IPS-18c (cell line): ENCODE results near the gene ANKFN1.
"Not testable (repeated sequence)": the region's sequence is repeated elsewhere in the genome, so short reads cannot be mapped to it uniquely, and the experiment has no call there.

Experiments
- H3K4me3 ChIP-seq: 2 replicates; pipeline ENCODE4 v1.7.0; 2013; ENCODE audit warnings: low read depth, mild to moderate bottlenecking, low read length, moderate library complexity; ENCODE audit not compliant: insufficient read depth
- H3K9me3 ChIP-seq: one replicate; pipeline ENCODE4 v1.6.1; 2013; ENCODE audit warnings: mild to moderate bottlenecking, low read length, moderate library complexity; ENCODE audit not compliant: control insufficient read depth, insufficient read depth

Gene ANKFN1

DNA sequence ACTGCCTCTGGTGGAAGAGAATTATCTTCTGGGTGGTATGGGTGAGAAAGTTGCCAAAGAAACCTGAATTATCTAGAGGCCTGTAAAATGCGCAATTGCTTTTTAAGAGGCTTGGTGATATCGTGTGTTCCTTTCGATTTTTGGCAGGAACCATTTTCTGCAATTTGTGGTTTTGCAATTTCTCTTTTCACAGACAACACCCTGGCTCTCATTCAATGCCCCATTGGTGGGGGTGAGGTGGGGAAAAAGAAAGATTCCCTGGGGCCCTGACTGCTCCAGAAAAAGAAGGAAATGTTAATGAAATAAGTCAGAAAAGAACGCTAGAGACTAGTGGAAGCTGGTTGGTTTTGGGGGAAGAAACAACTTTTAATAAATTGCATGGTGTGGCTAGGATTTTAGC lies 77.4 kb downstream of the ANKFN1 start:
- Histone ChIP-seq H3K4me3 (no peak overlapping the region), H3K9me3 (no peaks in the 10 kb centered on the region)

DNA sequence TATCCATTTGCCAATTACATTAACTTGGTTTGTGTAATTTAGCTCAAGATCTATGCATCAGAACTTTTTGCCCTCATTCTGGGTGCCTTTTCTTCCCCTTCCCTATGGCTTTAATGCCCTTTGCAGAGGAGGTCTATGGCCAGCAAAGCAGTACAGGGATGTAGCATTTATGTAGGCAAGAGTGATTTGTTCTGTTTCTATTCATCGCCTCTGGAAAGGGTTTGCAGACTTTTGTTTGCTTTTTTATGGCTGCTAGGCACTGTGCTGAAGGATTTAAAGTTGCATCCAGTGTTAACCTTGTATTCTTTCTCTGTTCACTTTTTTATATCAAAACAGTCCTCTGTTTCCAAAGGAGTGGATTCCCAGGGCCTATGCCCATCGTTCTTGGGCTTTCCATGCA lies 78.0 kb downstream of the ANKFN1 start:
- H3K4me3 ChIP-seq, result no peak overlapping the region
- H3K9me3 ChIP-seq, result no peaks in the 10 kb centered on the region

DNA sequence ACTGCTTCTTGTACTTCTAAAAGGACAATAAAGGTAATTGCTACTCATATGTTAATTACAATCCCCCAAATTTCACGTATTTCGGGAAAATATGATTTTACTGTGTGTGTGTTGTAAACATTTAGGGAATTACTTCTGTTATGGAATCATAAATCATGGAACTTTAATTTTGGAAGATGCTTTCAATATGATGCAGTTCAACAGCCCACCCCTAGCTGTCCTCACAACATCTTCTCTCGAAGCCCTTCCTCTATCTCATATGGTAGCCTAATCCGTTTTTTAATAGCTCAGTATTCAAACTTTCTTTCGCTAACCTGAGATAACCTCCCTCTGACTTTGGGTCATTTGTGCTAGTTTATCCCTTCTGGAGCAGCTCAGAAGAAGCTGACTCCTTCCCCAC lies 78.4 kb downstream of the ANKFN1 start:
- Histone ChIP-seq H3K4me3 (no peak overlapping the region), H3K9me3 (no peaks in the 10 kb centered on the region)

DNA sequence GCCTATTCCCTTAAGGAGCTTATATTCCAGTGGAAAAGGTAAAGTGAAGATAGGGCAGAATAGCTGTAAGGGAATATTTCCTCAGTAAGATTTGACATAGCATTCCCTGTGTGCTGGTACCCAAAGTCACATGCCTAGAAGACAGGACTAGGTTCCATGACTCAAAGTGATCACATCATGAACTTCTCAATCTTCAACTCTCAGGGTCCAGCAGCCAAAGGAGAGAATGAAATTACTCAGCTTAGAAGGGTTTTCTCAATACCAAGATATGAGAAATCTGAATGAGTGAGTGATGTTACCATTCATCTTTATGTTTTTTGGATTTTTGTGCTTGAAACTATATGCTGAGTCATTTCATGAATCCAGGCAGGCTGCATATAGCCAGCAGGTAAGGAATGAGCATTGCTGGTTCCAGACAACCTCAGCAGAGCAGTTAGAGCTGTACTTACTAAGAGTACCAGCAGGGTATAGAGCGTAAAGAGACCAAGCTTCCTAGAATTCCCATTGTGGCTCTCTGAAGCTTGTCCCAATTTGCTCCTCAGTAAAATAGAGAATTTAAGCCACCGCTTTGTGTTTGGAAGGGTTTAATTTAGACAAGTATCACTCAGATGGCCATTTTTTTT lies 91.1 kb downstream of the ANKFN1 start:
- no peak overlapping the region for H3K4me3 ChIP-seq
- no peaks in the 10 kb centered on the region for H3K9me3 ChIP-seq

DNA sequence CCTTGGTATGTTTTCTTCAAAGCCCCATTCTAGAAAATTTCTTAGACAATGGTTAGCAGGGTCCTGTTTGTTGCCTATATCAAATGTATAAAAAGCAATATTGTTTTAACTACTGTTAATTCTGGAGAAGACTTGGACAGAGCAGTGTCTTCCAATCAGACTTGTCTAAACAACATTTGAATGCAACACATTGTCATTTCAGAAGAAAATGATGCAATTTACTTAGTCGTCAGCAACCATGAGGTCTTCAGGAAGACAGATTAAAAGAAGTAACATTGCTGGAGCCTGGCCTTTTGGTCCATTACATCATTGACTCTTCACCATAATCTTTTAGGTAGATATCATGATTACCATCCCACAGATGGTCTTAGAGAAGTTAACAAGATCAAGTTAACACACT lies 94.5 kb downstream of the ANKFN1 start:
- no peaks in the 10 kb centered on the region for H3K9me3 ChIP-seq
- no peak overlapping the region for H3K4me3 ChIP-seq

DNA sequence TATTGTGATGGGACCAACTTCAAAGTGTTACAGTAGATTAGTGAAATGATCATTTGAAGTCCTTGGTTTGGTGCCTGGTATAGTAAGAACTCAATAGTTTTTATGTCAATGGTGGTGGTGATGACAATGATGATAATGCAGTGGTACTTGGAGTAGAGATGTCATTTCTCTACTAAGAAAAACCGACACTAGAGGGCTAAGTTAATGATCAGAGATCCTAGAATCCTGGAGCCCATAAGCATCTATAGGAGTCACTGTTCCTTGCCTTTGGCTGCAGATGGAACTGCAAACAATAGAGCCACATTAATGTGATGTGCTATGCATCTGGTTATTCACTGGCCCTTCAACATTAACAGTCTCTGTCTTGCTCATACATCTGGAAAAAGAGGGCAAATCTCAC lies 103.8 kb downstream of the ANKFN1 start:
- Histone ChIP-seq H3K9me3 (peaks cover 2% of the 10 kb centered on the region), H3K4me3 (no peak overlapping the region)

DNA sequence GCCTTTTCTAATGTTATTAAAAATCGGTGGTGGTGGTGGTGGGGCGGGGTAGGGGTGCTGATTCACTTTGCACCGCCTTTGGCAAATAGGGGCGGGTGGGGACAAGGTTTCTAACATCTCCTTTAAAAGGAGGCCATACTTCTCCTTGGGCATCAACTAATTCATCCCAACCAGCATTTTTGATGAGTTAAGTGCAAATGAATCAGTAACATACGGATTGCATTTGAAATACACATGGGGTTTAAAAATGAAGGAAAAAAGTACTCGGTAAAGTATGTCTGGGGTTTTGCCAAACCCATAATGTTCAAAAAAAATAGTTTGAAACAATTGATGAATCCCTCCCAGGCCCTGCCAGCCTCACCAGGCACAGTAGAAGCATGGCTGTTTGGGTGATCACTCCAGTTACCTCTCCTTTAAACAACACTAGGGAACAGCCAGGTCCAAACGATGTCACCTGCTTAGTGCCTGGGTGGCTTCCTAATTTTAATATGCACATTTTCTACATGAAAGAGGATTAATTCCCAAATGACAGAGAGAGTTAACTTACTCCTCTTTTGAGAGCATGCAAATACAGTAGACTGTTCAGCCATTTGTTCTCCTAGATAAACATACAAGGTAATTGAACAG lies 107.2 kb downstream of the ANKFN1 start:
- Histone ChIP-seq H3K4me3 (no peak overlapping the region), H3K9me3 (no peaks in the 10 kb centered on the region)

DNA sequence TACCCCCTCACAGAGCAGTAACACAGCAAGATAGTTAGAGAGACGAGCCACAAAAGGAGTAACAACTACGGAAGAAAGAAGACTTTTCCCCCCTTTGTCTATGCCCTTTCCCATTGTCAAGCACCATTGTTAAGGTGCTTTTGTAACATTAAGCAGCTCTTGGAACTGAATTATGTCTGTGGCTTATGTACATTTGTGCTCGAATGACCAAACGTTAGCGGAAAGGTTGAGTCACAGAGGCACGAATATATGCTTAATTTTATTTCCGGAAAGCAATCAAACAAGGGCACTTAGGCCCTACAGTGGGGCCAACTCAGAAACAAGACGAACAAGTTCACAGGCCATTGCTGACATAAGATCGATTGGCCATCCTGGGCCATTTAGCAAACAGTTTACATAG lies 109.5 kb downstream of the ANKFN1 start:
- H3K4me3 ChIP-seq, result no peak overlapping the region
- no peaks in the 10 kb centered on the region for H3K9me3 ChIP-seq

DNA sequence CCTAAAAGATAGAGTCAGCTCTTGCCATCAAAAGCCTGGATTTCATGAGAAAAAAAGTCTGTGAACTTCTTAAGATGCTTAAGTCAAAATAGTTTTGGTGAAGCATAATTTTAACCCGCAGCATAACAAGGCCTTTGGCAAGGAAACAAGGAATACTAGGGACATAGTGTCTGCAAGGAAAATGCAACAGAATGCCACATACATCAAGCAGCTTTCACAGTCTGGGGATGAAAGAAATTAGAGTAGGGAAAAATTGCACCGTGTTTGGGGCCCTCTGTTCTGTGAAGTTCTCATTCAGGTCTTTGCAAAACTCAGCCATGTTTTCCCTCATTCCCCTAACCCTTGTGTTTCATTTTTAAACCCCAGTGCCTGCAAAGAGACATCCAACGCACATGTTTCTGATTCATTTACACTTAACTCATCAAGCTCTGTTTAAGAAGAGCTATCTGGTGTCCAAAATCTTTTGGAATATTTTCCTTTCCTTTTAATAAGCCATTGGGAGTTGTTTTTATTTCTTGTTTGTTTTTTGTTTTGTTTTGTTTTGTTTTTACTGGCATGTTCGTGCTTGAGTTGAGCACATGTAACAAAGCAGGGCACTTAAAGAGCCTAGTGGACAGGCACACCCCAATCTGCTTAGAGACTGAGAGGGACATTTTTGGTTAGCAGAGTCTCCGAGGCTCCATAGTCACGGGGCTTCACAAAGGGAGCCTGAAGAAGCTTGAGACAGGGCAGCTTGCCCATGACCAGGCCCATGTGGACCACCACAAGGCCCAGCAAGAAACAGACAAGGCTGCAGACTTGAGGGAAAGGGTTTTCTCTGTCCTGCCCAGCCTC lies 116.5 kb downstream of the ANKFN1 start:
- Histone ChIP-seq H3K9me3 (no peaks in the 10 kb centered on the region), H3K4me3 (no peak overlapping the region)

DNA sequence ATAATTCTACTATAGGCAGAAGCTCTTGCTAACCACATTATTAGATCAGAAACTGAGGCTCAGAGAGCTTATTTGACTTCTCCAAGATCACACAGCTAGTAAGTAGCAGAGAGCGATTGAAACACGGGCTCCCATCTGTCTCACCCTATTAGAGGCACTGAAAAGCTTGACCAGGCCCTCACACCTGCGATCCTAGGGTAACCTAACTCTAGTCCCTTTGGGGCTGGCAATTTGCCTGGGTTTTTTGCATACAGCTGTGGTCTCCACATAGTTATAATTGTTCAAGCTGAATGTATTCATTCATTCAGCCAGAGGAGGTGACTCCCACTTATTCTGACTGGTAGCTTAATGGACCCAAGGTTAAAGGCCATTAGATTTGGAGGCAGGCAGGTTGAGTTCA lies 121.2 kb downstream of the ANKFN1 start:
- no peak overlapping the region for H3K4me3 ChIP-seq
- no peaks in the 10 kb centered on the region for H3K9me3 ChIP-seq

DNA sequence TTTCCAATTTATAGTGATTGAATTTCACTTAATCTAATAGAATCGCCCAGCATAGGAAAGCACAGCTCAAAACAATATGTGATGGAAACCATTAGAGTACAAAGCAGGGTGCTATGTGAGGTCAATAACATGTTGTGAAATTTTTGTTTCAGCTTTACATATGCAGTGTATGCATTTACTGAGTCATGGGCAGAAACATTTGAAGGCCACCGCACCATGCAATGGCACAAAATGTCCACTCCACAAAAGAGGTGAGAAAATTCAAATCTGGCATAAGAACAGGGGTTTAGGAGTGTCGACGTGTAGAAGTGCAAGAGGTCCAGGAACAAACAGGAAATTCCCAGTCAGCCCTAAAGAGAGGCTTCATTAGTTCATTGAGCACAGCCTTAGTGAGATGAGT lies 131.2 kb downstream of the ANKFN1 start:
- Histone ChIP-seq H3K4me3 (no peak overlapping the region), H3K9me3 (no peaks in the 10 kb centered on the region)

DNA sequence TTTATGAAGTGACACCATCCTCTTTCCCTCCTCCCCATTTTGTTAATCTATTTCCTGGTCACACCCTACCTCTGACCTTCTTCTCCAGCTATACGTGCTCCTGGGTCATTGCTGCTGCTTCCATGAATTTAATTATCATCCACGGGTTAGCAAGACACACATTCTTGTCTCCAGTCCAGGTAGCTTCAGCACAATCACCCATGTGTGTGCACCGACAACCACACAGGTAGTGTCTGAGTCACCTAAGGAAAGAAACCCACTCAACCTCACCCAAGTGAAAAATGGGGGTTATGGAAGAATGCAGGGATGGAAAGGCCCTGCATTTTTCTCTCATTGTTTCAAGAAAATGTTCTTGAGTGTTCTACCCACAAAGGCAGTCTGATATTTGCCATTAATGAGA lies 135.5 kb downstream of the ANKFN1 start:
- not testable (repeated sequence) for H3K9me3 ChIP-seq, H3K4me3 ChIP-seq

DNA sequence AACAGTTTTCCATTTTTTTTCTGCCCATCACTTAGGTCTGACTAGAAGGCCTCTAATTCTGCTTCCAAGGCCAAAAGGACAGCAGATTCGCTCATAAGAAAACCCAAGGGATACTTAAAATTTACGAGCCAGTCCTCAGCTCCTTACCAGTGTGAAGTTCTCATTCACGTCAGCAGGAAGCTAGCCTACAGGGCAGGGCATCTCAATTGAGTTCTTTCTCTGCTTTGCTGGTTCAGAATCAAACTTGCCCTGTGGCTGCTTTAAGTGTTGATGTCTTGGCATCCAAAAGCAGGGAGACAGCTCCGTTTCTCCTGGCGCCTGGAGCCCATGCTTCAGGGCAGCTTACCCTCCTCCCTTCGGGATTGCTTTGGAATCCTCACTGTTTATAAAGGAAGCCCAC lies 136.0 kb downstream of the ANKFN1 start:
- Histone ChIP-seq H3K4me3 (no peak overlapping the region), H3K9me3 (no peaks in the 10 kb centered on the region)

DNA sequence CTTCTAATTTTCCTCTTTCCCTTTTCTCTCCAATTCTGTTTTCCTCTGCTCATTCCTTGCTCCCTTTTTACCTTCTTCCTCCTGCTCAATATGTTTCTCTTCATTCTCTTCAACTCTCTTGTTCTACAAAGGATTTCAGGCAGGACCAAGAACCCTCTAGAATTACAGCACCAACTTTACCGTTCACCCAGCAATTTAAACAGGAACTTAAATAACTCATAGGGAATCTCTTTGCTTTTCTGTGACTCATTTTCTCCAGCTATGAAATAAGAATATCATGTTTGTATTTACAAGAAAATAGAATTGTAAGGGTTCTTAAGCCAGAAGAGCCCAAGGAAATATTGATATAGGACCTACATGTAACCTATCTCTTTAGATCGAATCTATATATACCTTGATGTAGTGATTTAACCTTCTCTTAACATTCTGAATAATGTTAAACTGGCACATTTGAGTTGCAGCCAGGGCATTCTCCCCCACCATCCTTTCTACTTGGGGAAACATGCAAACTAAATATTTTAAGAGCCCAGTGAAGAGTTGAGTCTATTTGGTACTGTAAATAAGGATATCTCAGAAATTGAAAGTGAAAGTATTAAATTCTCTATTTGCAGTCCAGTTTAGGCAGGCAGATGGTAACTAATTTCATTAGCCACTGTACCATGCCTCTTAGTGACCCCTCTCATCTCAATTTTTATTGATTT lies 137.0 kb downstream of the ANKFN1 start:
- no peak overlapping the region for H3K4me3 ChIP-seq
- H3K9me3 ChIP-seq, result no peaks in the 10 kb centered on the region

DNA sequence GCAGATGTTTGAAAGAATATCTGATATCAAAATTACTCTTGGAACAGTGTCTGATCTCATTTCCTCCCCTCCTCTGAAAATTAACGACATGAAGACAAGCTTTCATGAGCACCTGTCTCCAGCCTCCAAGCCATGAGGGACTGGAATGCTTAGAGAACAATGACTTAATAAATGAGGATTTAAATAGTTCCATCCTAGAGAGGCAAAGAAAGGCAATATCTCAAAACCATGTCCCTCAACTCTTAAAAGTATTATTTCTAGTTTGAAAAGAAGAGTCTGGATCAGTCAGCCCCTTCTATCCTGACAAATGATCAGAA lies 137.5 kb downstream of the ANKFN1 start:
- Histone ChIP-seq H3K4me3 (no peak overlapping the region), H3K9me3 (no peaks in the 10 kb centered on the region)

DNA sequence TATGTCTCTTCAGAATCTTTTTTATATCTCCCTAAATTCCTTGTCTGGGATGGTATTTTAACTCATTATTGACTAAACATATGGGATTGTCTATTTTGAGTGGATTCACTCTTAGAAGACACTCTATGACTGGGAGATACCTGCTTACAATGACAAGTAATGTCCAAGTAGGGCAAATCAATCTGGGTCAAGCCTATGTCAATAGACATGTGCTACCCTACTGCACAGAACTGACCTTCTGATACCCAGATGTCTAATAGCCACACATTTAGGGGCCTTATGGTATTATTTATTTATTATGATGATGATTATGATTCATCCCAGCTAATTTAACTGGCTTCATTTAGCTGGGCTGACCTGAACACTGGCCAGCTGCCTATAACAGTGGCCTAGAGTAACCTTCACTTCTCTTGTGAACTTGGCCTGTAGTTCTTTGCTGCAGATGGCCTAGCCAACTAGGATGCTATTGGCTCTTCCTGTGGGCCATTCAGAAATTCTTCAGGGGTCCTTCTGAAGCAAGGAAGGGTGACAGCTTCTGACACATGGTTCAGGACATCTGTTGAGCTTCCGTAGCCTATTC lies 138.0 kb downstream of the ANKFN1 start:
- H3K4me3 ChIP-seq, result no peak overlapping the region

DNA sequence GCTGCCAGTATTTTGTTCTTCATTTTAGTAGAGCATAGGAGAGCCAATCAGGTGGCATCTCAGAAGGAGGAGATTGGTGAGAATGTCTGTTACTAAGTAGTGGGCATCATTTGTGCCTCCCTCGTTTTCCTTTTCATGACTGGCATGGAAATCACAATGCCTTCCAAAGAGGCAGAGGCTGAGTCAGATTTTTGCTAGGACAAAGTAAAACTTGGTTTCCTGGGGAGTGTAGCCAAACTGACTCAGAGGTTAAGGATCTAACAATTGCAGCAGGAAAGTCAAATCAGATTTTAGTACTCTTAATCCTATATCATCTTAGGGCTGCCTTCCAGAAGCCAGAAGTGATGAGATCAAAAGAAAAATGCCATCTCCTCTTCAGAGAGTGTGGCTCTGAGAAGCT lies 138.7 kb downstream of the ANKFN1 start:
- no peak overlapping the region for H3K4me3 ChIP-seq

More for the DNA sequence above, 138.0 kb downstream of the ANKFN1 start:
- H3K9me3 ChIP-seq, result no peaks in the 10 kb centered on the region

DNA sequence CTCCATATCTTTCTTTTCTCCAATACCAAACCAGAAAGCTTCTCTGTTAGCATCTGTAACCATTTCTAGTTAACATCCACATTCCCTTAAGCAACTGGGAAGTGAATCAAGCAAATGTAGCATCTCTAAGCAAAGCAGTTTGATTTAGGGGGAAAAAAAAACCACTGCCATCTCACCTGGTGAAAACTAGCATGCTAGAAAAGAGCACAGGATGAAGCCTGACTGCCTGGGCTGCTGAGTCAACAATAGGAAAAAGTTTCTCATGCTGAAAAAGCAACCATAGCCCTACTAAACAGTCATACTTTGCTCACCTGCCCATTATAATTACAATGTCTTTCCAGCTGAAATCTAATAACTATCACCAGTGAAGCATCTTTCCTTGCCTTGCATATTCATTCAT lies 139.3 kb downstream of the ANKFN1 start:
- Histone ChIP-seq H3K9me3 (no peaks in the 10 kb centered on the region), H3K4me3 (no peak overlapping the region)

More for the DNA sequence above, 138.7 kb downstream of the ANKFN1 start:
- H3K9me3 ChIP-seq, result no peaks in the 10 kb centered on the region
